ENCODE data around the gene KCNN3.
"Not testable (repeated sequence)": the region's sequence is repeated elsewhere in the genome, so short reads cannot be mapped to it uniquely, and the experiment has no call there.

- TF ChIP-seq CTCF (conservative IDR thresholded peaks at IDR 0.05; ENCODE audit: low read depth, low read length); EZH2 (IDR thresholded peaks at IDR 0.05; ENCODE audit: low read length, unreplicated experiment); EZH2phosphoT487 (IDR thresholded peaks at IDR 0.05; ENCODE audit: borderline replicate concordance, low read length): not testable (repeated sequence)
These were observed 38.0 kb upstream of the KCNN3 start for GRCh38 chr1:154908129-154908528.
